GM18907 (cell line): ENCODE data around the gene SSC4D.

Experiments used
- ATAC-seq: cut with Tn5 transposase; IDR thresholded peaks from one replicate; pipeline ENCODE4 v1.9.1; 2021; ENCODE audit warnings: mild to moderate bottlenecking, moderate library complexity; ENCODE audit not compliant: unreplicated experiment

SSC4D gene

DNA sequence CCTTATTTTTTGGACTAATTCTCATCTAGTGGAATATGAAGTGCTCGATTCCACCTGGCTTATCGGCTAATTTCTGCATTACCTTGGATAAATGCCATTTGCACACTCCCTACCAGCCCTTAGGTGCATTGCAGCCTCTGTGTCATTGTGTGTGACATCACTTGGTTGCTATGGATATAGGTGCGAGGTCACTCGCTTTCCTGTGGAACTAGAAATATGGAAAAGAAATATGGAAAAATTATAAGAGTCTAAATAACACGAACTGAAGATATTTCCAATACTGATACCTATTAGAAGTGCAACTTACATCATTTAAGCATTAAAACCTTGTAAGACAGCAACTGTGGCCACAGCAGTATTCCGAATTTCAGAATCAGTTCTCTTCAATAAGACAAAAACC, 52.7 kb downstream of the SSC4D start:
- ATAC-seq, result no peak

DNA sequence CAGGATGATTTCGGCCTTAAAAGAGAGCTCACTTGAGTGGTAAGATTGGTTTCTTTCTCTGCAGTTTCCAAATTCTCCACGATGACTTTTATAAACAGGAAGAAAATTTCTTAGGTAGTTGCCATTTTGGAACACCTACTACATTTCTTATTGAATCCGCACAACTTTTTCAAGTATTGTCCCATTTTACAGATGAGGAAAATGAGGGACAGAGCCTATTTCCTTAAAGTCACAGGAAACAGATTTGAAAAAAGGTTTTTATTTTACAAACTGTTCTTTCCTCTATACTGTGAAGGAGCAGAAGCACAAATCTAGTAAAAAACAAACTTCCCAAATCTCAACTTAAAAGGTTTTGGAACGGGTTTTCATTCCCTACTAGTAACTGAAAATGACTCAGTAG, 53.4 kb downstream of the SSC4D start:
- no peak for ATAC-seq

DNA sequence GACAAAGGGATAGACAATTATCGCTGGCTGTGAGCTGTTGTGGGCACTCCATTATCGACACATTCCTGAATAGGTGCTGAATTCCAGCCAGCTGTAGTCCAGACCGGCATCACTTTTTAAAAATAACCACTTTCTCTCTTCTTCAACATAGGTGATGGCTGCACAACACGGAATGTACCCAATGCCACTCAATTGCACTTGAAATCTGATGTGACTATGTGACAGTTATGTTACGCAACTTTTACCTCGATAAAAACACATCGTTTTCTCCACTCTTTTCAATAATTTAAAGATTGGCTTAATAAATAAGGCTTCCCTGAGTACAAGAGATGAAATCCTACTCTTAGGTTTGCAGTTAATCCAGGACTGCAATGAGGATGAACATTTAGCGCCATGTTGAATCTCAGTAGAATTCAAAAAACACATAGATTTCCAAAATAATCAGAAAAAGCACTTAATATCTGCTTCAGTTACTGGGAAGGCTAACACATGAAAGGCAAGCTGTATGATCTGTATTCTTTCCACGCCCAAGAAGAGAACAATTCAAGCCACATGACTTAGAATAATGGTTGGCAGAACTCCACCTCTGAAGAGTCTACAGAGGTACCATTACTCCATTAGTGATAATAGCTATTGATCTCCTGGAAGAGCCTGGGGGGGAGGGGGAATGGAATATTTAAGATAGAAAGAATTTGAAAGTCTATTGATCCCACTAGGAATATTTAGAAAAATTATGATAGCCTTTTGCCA, 54.3 kb downstream of the SSC4D start:
- no peak for ATAC-seq

DNA sequence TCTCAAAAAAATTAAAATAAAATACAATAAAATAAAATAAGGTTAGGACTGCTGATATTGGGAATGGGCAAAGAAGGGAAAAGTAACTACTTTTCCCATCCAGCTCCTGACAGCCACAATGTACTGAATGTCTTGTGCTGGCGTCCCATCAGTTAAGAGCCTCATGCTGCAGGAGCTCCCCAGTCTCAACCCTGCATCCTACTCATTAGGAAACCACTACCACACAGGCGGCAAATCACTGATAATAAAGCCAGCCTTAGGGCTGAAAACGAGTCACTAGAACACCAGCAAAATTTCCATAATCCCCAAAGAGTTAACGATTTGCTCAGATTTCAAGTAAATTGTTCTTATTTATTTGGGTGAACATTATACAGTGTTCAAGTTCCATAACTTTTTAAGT, 55.0 kb downstream of the SSC4D start:
- no peak for ATAC-seq

DNA sequence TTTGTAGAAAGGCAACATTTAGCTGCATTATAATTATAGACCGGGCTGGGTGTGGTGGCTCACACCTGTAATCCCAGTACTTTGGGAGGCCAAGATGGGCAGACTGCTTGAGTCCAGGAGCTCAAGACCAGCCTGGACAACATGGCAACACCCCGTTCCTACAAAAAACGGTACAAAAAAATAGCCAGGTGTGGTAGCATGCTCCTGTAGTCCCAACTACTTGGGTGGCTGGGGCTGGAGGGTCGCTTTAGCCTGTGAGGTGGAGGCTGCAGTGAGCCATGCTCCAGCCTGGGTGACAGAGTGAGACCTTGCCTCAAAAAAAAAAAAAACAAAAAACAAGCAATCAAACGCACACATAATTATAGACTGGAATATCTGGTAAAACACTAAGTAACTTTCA, 55.8 kb downstream of the SSC4D start:
- no peak for ATAC-seq

DNA sequence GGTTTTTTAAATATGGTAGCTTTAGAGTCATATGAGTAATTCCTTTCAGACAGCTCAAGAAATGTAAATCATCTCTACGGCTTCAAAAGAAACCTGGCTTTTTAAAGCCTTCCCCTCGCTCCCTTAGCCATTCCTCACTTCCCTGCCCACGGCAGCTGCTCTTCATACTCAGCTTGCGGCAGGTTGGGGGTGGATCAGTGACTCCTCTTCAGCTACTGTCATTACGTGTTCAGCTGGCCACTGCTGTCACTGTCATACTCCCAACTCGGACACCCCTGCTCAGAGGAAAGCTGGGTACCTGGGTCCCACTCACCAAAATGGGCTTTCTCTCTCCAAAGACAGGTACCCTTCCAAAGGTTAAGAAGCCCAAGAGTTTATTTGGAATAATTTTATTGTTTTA, 57.3 kb downstream of the SSC4D start:
- ATAC-seq, result no peak

DNA sequence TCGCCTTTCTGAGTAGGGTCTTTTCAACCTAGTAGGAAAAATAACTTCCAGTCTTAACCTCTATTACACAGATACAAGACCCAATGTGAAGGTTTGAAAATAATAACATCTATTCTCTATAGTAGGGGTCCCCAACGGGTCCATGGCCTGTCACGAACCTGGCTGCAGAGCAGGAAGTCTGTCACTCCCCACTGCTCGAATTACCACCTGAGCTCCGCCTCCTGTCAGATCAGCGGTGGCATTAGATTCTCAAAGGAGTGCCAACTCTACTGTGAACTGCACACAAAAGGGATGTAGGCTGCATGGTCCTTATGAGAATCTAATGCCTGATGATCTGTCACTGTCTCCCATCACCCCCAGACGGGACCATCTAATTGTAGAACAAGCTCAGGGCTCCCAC, 58.1 kb downstream of the SSC4D start:
- ATAC-seq, result no peak

DNA sequence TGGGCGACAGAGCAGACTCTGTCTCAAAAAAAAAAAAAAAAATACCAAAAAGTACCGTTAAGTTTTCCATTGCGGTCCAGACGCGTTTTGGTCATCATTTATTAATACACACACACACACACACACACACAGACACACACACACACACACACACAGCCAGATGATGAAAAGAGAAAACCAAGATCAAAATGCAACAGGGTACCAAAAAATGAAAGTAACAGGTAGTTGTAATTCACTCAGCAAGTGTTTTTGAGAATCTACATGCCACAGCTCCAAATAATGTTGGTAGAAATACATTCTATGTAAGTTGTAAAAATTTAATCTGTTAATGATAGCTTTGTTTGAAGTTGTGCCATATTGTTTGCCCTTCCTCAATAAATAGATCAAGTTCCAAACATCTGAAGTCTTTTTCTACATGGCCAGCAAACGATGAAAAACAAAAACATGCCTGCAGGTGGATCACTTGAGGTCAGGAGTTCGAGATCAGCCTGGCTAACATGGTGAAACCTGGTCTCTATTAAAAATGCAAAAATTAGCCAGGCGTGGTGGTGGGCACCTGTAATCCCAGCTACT, 60.1 kb downstream of the SSC4D start:
- no peak for ATAC-seq

DNA sequence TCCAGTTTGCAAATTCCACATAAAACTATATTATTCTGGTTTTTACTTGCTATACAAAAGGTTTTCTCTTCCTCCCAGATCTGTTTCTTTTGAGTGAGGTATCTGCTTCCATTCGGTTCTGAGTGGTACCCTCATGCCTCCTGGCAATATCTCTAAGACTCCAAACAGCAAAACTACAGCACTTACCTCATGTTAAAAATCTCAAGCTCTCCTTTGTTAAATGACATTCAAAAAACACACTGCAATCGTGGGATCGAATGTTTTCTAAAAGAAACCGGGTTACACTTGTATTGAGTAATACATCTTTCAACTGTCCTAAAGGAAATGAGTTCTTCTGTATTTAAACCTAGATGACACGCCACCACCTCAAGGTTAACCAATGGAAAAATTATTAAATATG, 61.8 kb downstream of the SSC4D start:
- no peak for ATAC-seq

DNA sequence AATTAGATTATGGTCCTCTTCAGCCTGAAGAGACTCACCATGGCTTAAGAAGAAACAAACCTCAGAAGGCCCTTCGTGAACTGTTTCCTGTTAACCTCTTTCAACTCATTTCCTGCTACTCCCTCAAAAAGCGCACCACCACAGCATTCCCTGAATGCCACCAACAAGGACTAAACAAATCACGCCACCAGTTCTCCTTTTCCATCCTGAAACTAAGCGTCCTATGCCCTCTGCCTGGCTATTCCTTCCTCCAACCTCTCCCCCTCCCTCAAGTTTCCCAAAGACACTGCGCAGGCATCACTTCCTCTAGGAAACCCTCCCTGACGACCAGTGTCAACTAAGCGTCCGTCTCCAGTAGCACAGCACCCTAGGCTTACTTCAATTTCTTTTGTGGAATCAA, 62.7 kb downstream of the SSC4D start:
- ATAC-seq, result no peak

DNA sequence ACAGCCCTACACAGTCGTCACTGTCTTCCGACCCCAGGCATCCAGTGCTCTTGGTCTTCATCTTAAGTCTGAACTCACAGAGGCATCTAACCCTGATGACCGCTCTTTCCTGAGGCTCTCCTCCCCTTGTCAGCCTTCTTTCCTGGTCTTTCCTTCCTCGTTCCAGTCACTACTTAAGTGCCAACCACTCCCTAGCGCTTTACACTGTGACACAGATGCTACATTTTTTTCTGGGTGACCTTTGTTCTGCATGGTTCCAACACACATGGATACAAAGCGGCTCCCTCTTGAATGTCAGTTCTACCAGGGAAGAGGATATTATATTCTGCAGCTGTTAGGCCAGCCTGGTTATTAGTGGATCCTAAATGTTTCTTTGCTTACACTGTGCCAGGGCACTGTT, 63.4 kb downstream of the SSC4D start:
- ATAC-seq, result no peak

DNA sequence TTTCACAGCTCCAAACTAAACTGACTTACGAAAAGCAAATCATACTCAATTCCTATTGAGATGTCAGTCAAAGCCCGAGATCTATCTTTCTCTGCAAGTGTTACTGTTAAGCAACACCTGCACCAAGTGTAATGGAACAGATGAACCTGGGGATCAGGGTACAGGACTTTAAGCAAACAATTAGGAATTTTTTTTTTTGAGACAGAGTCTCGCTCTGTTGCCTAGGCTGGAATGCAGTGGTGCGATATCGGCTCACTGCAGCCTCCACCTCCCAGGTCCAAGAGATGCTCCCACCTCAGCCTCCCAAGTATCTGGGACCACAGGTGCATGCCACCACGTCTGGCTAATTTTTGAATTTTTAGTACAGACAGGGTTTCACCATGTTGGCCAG, 65.6 kb downstream of the SSC4D start:
- ATAC-seq, result no peak

DNA sequence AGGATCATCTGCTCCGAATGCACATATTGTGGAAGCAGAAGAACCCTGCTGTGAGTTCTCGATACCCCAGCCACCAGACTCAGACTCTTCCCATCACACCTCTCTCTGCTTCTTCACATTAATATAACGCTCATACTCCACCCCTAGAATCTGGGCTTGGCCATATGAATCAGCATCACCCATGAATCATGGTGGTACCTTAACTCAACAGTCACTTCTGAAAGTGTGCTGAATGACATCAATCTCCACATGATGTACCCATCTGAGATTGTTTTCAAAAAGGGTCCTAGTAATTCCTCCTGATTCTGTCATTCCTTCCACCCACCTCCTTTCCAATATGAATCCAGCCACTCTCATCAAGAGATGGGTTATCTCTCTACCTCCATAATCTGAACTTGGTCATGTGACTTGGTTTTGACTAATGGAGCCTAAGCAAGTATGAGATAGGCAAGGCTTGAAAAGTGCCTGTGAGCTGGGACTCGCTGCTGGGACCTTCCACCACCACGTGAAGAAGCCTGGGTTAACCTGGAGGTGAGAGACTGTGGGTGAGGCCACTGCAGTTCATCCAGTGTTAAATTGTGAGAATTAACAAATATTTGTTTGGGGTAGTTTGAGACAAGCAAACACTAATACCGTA, 66.1 kb downstream of the SSC4D start:
- no peak for ATAC-seq

DNA sequence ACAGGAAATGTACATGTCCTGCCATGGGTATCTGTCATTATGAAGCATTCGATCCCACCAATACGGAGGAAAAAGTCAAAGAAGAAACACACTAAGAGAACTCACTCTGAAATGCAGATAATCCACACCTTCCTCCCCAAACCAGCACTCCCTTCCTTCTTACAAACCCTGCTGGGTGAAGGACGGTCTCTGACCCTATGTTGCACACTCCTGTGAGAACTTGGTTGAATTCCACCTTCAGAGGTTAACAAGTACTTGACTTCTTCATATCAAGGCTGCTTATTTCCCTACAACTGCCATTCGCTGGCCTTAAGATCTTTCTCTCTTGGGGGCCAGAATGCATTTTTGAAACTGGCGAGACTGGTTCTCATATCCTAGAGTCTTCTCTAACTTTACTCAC, 67.3 kb downstream of the SSC4D start:
- no peak for ATAC-seq

DNA sequence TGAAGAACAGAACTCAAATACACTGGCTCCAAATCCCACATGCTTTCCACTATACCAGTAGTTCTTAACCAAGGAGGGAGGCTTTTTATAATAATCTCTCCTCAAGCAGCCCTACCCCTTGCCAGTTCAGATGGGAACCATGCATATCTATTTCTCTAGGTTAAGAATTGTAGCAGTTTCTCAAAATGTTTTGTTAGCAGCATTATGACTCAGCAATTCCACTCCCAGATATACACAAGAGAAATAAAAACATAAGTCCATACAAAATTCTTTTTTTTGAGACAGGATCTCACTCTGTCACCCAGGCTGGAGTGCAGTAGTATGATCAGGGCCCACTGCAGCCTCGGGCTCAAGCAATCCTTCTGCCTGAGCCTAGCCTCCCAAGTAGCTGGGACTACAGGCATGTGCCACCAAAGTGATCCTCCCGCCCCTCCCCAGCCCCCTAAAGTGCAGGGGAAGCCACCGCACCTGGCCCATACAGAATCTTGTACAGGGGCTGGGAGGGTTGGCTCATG, 68.8 kb downstream of the SSC4D start:
- no peak for ATAC-seq
